Fibroblast of skin of right biceps (primary cell): ENCODE results near the gene CANT1.
A peak's percentile ranks its signal among the peaks of the same experiment; 100 is the strongest.
"Not testable (repeated sequence)": the region's sequence is repeated elsewhere in the genome, so short reads cannot be mapped to it uniquely, and the experiment has no call there.

Experiments used
- DNase-seq: peaks from one replicate; pipeline ENCODE4 v3.0.0-alpha.2; 2013

CANT1 gene

DNA sequence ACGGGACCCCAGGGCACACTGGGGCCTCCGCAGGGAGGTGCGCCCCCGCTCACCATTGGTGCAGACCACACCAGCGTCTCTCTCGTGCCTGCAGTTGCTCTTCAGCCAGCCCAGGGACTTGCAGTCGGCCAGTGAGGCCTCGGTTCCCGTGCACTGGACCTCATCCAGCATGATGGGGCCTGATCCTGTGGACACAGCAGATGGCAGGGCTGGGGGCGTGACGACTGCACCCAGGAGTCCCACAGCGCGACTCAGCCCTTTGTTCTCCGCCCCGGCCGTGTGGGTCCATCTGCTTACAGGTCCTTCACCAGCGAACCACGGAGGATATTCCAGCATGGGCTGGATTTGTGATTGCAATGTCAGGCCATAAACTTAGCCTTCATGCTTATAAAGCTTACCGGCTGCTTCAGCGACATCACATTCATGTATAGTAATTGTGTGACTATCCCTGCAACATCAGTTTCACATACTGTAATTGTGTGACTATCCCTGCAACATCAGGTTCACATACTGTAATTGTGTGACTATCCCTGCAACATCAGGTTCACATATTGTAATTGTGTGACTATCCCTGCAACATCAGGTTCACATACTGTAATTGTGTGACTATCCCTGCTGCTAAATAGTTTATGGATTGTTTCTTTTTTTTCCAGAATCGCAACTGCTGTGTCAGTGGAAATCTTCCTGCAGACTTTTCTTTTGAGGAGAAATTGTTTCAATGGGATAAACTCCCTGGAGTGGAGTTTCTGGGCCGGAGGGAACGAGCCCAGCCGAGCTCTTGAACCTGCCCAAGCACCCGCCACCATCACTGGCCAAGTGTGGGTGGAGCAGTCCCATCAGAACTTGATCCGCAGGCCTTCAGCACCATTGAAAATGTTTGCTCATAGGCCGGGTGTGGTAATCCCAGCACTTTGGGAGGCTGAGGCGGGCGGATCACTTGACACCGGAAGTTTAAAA, 34.7 kb downstream of the CANT1 start:
- DNase-seq: peak; percentile 78

DNA sequence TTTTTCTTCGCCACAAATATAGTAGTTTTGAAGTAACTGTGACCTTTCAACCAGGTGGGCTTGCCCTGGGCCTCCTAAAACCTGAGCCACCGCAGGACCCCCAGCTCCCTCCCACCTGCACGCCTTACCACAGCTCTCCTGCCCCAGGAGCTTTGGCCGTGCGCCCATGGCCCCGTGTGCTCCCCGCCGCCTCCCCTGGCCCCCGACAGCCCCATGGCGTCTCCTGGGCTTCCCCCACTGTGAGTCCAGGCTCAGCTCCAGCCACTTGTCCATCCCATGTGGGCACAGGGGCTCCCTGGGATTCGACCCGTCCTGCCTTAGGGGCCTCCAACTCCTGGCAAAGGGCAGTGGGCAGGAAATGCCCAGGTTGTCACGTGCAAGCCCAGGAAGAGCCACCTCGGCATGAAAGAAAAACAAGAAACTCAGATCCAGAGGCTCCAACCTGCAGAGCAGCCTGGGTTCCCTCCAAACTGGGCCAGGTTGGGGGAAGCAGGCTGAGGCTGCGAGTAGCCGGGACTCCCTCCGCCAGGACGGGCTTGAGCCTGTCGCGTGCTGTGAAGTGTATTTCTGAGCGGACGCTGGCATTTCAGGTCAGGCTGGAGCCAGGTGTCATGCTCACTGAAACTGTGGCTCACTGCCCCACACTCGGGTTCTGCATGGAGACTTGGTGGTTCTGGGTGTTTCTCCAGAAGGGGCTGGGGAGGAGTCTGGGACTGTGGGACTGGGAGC, 35.6 kb downstream of the CANT1 start:
- DNase-seq: no peak

DNA sequence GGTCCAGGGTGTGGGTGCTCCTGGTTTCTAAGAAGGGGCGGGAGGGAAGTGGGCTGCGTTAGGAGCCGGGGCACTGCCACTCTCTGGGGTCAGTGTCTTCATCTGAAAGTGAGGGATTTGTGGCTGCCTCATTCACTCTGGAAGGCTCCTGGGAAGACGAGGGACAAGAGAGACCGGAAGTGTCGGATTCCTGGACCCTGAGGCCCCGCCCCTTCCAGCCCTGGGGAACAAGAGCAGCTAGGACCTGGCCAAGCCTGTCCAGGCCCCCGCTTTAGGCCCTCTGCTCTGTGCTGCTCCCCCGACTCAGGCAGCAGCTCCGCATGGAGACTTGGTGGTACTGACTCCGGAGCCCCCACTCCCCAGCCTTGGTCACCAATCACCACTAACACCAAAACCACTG, 36.4 kb downstream of the CANT1 start:
- DNase-seq: no peak

- DNase-seq: no peak
These were observed 37.0 kb downstream of the CANT1 start for GRCh38 chr17:78972507-78973105.

- no peak for DNase-seq
These were observed 37.6 kb downstream of the CANT1 start for GRCh38 chr17:78971756-78972506.

GRCh38 chr17:78970834-78971755, 38.5 kb downstream of the CANT1 start:
- DNase-seq: peak; percentile 68

- DNase-seq: no peak
These were observed 39.7 kb downstream of the CANT1 start for GRCh38 chr17:78969865-78970264.

DNA sequence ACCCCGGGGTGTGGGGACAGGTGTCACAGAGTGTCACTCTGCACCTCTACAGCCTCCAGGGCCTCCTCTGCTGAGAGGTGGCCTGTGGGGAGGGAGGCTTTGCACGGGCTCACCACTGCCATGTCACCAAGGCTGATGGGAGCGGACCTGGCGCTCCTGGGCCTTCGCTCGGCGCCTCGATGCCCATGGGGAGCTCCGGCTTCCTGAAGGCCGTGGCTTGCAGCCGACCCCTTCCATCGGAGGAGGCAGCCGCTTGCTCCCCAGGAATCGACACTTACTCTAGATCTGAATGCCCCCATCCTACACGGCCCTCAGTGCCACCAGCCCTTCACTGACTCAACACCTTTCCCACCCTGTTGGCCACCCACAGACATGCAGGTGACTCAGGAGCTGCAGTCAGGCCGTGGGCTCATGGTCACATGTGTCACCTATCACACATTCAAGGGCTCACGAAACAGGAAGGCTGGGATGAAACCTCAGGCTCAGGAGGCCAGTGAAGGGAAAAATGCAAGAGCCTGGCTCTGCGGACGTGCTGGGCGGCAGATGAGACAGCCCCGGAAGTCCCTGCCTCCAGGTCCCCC, 41.7 kb downstream of the CANT1 start:
- no peak for DNase-seq

- DNase-seq: no peak
These were observed 42.5 kb downstream of the CANT1 start for GRCh38 chr17:78966910-78967600.

- no peak for DNase-seq
These were observed 43.3 kb downstream of the CANT1 start for GRCh38 chr17:78966123-78966813.

GRCh38 chr17:78965491-78965924, 44.1 kb downstream of the CANT1 start:
- no peak for DNase-seq

DNA sequence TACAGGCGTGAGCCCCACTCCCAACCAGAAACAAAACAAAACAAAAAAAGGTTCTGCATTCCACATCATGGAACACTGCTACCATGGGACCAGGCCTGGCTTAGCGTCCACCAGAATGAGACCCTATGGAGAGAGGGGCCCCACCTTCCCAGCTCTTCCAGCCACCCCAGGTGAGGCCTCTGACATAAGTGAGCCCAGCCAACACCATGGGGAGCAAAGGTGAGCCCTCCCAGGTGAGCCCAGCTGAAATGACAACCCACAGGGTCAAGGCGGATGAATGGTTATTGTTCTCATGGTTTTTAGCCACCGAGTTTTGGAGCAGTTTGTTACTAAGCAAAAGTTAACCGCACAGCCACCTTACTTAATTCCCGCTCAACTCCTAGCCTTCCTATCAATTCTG, 46.2 kb downstream of the CANT1 start:
- no peak for DNase-seq

DNA sequence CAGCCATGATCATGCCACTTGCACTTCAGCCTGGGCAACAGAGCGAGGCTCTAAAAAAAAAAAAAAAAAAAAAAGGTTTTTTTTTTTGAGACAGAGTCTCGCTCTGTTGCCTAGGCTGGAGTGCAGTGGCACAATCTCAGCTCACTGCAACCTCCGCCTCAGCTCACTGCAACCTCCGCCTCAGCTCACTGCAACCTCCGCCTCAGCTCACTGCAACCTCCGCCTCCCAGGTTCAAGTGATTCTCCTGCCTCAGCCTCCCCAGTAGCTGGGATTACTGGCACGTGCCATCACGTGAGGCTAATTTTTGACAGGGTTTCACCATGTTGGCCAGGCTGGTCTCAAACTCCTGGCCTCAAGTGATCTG, 46.6 kb downstream of the CANT1 start:
- not testable (repeated sequence) for DNase-seq

GRCh38 chr17:78962345-78962983, 47.1 kb downstream of the CANT1 start:
- DNase-seq: no peak

DNA sequence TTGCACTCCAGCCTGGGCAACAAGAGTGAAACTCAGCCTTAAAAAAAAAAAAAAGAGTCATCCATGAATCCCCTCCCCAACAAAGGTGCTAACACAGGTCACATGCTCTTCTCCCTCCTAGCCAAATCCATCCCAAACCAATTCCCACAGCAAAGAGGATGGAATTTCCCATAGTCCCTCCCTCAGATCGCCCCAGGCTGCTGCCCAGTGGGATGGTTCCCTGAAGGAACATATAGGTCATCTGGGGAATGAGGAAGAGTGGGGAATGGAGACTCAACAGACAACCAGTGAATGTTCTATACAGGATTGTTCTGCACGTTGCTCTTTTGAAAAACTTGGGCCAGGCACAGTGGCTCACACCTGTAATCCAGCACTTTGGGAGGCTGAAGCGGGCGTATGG, 48.0 kb downstream of the CANT1 start:
- no peak for DNase-seq

DNA sequence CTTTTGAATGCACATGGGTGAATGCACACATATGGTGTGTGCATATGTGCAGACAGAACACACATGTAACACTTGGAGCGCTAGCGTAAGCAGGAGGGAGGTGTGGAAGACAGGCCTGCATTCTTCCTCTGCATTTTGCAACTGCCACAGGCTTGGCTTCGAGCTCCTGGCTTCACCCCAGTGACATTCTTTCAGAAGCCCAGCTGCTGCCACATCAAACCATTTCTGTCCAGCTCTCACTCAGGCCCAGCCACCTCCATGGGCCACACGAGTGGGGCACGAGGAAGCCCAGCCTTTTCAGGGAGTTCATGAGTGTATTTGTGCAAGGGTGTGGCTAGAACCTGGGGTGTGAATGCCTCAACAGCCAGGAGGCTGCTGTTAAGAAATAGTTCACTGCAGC, 48.6 kb downstream of the CANT1 start:
- no peak for DNase-seq

DNA sequence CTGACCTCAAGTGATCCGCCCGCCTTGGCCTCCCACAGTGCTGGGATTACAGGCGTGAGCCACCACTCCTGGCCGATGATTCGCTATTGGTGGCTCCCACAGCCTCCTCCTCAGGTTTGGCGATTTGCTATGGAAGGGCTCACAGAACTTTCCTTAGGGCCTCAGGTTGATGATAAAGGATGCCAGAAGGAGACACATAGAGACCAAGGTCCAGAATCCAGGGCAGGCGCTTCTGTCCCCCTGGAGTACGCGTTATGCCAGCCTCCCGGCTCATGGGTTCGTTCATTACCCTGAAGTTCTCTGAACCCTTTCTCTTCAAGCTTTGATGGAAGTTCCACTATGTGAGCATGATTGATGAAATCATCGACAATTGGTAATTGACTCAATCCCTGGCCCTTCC, 49.8 kb downstream of the CANT1 start:
- no peak for DNase-seq

DNA sequence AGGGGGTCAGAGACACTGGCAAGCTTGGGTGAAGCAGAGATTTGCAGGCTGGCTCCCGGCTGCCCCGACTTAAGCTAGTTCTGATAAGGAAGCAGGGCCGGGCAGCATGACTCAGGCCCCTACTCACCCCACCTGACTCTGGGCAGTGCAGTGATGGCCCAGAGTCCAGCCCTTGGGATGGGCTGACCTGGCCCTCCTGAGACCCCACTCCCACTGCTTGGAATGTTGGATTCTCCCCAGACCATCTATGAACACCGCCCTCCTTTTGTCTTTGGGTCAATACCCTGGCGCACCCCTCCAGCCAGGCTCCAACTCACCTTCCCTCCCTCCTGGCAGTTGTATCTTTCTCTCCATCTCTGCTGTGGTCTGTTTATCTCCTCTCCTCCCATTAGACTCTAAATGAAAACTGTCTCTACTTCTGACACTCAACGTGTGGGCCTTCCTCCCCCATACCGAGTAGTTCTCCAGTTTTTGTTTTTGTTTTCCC, 50.9 kb downstream of the CANT1 start:
- DNase-seq: no peak

DNA sequence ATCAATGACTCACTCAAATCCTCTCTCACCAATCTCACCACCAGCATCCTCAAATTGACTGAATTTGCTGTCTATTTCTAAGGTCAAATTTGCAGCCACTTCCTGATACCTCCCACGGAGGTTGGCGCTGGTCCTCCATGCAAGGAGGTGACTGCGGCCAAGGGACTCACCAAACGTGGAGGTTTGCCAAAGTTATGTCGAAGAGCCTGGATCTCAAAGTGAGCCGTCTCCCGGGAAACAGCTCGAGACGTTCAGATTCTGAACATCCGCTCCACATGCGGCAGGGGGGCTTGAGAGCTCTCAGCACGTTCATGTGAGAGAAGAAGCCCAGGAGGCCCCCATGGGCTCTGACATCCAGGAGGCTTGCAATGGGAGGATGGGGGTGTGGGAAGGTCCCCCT, 52.4 kb downstream of the CANT1 start:
- DNase-seq: peak; percentile 90
